SIG-M5 (cell line): ENCODE results near the gene C2orf15.
A peak's percentile ranks its signal among the peaks of the same experiment; 100 is the strongest.
"Not testable (repeated sequence)": the region's sequence is repeated elsewhere in the genome, so short reads cannot be mapped to it uniquely, and the experiment has no call there.

Experiments
- DNase-seq: peaks from one replicate; lab custom pipeline; 2025; lab: John Stamatoyannopoulos, UW

The C2orf15 gene

GRCh38 chr2:99141110-99142108 lies at the start of gene C2orf15:
Gene C2orf15 (plus strand): TSS chr2:99141707. CDS start chr2:99150559, 8,852 bp downstream.
- peak; percentile 78 for DNase-seq

GRCh38 chr2:99096728-99097127 lies 44.8 kb upstream of the C2orf15 start:
- DNase-seq = no peak

- no peak for DNase-seq
These were observed 39.8 kb upstream of the C2orf15 start for GRCh38 chr2:99101697-99102096.

GRCh38 chr2:99104006-99104405 lies 37.5 kb upstream of the C2orf15 start:
- DNase-seq = no peak

- no peak for DNase-seq
These were observed 34.6 kb upstream of the C2orf15 start for GRCh38 chr2:99106913-99107312.

GRCh38 chr2:99111236-99111635 lies 30.3 kb upstream of the C2orf15 start:
- no peak for DNase-seq

GRCh38 chr2:99111945-99112344 lies 29.6 kb upstream of the C2orf15 start:
- DNase-seq = no peak

GRCh38 chr2:99112617-99113016 lies 28.9 kb upstream of the C2orf15 start:
- DNase-seq = no peak

- no peak for DNase-seq
These were observed 13.5 kb upstream of the C2orf15 start for GRCh38 chr2:99127981-99128380.

- DNase-seq = not testable (repeated sequence)
These were observed 6.4 kb upstream of the C2orf15 start for GRCh38 chr2:99135044-99135556.

- DNase-seq = no peak
These were observed 2.5 kb upstream of the C2orf15 start for GRCh38 chr2:99139003-99139402.

GRCh38 chr2:99140056-99140859 lies 1.2 kb upstream of the C2orf15 start:
- no peak for DNase-seq

- no peak for DNase-seq
These were observed 722 bp upstream of the C2orf15 start for GRCh38 chr2:99140860-99141109.

- peak; percentile 73 for DNase-seq
These were observed 9.2 kb downstream of the C2orf15 start for GRCh38 chr2:99150706-99151105.

GRCh38 chr2:99152199-99152895 lies 10.8 kb downstream of the C2orf15 start:
- no peak for DNase-seq

- no peak for DNase-seq
These were observed 12.6 kb downstream of the C2orf15 start for GRCh38 chr2:99153921-99154604.

GRCh38 chr2:99154643-99155536 lies 13.4 kb downstream of the C2orf15 start, which contains the start of the genes LIPT1 and TSGA10:
Gene LIPT1 (plus strand): TSS chr2:99154967. CDS start chr2:99161958, 6,991 bp downstream.
Gene TSGA10 (minus strand): TSS chr2:99154942. CDS start chr2:99109439, 45,503 bp downstream.
- DNase-seq = peak; percentile 83

- DNase-seq = no peak
These were observed 15.4 kb downstream of the C2orf15 start for GRCh38 chr2:99156891-99157290.

- DNase-seq = no peak
These were observed 17.1 kb downstream of the C2orf15 start for GRCh38 chr2:99158599-99158998.

- no peak for DNase-seq
These were observed 18.1 kb downstream of the C2orf15 start for GRCh38 chr2:99159594-99159993.
